T1000 (cell line): ENCODE results near the gene SAMD4A.

ENCODE experiments used
- DNase-seq: peaks from one replicate; lab custom pipeline; 2025; ENCODE audit warnings: mixed read lengths; lab: John Stamatoyannopoulos, UW

SAMD4A gene, protein sequence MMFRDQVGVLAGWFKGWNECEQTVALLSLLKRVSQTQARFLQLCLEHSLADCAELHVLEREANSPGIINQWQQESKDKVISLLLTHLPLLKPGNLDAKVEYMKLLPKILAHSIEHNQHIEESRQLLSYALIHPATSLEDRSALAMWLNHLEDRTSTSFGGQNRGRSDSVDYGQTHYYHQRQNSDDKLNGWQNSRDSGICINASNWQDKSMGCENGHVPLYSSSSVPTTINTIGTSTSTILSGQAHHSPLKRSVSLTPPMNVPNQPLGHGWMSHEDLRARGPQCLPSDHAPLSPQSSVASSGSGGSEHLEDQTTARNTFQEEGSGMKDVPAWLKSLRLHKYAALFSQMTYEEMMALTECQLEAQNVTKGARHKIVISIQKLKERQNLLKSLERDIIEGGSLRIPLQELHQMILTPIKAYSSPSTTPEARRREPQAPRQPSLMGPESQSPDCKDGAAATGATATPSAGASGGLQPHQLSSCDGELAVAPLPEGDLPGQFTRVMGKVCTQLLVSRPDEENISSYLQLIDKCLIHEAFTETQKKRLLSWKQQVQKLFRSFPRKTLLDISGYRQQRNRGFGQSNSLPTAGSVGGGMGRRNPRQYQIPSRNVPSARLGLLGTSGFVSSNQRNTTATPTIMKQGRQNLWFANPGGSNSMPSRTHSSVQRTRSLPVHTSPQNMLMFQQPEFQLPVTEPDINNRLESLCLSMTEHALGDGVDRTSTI

DNA sequence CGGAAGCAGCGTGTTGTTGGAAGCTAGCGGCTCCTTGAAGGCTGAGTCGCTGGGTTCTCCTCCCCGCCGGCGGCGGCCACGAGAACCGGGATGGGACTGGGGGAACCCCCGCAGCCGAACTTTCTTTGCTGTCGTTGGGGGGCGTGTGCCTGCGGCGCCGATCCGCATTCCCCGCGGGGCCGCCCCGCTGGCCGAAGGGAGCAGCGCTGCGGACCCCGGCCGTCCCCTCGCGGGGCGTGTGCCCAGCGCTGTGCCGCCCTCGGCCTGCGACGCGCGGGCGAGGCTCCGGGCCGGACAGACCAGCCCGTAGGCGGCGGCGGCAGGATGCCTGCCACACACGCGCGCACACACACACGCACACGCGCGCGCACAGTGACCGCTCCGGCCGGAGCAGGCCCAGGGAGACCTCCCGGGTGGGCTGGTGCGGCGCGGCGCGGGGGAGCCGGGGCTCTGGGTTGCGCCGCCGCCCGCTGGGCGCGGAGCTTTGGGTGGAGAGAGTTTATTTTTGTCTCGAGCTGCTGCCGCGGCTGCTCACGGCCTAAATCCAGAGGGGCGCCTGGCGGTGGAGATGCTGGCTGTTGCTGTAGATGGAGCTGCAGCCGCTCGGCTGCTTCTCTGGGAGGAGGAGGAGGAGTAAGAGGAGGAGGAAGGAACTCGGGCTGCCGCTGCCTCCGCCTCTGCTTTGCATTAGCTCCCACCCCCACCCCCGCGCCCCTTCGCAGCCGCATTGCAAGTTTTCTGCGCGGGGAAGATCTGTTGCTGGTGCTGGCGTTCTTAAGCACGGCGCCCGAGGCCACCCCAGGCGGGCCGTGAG is at the start of gene SAMD4A:
Gene SAMD4A, plus strand, starts transcription at position 719 of the 814 bp plus-strand sequence. CDS start 789 bp downstream, outside the sequence.
- peak; percentile 52 for DNase-seq

DNA sequence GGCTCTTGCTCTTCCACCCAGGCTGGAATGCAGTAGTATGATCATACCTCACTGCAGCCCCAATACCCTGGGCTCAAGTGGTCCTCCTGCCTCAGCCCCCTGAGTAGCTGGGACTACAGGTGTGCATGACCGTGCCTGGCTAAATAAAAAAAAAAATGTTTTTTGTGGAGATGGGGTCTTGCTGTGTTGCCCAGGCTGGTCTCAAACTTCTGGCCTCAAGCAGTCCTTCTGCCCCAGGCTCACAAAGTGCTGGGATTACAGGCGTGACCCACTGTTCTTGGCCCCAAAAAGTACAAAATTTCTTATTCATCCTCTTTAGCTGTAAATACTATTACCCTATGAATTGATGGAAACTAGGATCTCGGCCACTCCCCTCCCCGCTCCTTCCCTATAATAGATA is 42.5 kb upstream of the SAMD4A start:
- DNase-seq, result no peak

DNA sequence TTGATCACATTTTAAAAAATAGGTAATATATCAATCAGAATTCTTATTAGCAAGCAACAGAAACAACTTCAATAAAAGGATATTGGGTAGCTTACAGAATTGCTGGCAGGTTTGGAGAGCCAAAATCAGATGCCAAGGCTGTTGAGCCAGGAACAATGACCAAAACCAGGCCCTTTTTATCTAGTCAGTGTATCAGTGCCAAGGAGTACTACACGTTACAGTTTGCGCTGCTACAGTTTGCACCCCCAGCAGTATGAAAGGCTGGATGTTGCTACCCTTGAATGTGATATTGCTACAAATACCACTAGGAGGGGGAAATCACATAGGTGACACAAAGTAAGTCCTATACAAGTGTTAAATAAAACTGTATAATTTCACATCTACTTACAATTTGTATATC is 38.0 kb upstream of the SAMD4A start:
- DNase-seq, result no peak

DNA sequence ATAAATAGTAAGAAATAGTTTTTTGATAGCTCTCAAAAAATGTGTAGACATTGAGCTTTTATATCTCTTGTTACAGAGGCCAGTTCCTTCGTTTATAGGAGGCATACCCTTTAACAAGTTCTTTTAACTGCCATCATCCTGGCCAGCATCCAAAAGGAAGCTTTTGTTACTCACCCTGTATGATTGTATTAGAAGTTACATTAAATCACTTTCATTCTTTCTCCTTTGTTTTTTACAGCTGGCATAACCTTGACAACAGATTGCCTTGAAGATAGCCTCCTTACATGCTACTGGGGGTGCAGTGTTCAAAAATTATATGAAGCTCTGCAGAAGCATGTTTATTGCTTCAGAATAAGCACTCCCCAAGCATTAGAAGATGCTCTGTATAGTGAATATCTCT is 37.1 kb upstream of the SAMD4A start:
- DNase-seq, result no peak

DNA sequence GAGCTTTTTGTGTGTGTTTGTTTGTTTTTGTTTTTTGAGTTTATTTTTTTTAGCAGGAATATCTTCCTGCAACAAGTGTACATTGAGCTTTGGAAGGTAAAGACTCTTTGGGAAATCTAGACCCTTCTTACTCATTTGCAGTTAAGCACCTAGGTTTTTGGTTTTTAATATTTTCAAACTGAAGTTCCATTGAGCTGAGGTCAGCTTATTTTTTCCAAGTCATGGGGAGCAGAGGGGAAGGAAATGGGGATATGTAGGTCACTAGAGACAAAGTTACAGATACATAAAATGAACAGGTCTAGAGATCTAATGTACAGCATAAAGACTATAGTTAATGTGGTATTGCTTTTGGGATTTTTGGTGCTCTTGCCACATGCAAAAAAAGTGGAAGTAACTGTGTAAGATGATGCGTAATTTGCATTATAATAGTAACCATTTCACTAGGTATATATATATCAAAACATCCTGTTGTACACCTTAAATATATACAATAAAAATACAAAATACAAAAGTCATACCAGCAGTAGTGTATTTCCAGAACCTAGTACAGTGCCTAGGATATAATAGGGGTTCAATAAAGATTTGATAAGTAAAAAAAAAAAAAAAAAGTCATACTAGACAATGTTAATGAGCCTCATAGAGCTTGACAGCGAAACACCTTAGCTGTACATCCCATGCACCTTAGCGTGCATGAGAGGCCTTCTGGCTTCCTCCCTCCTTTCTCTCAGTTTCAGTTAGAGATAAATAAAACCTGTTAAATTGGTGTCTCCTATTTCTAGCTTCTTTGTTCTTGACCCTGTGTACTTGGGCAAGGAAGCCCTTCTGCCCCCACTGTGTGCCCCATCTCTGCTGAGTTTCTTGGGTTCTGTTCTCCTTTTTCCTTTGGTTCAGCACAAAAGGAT is 34.6 kb upstream of the SAMD4A start:
- DNase-seq, result no peak

DNA sequence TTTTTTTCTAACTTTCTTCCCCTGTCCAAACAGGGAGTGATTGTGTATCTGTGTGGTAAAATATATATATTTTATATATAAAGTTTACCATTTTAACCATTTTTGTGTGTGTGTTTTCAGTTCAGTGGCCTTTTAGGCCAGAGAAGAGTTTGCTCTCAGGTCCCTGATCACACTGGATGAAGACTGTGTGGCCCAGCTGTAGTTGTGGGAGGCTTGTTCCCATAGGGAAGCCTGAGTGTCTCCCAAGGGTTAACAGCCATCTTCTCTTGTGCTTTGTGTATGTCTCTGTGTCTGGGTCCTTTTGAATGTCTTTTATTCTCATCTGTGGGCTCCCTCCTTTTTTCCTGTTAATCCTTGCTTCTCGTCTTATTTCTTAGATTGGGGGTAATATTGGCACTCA is 33.8 kb upstream of the SAMD4A start:
- no peak for DNase-seq

DNA sequence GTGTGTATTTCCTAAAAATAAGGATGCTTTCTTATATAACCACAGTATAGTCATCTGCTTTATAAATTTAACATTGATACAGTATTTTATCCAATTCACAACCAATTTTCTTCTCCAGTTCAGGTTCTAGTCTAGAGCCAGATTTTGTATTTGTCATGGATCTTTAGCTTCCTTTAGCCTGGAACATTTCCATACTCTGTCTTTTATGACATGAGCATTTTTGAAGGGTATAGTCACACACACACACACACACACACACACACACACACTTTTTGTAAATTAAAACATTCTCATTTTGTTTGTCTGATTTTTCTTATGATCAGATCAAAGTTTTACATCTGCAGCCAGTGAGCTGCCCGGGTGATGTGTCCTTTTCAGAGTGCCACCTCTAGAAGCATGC is 31.8 kb upstream of the SAMD4A start:
- no peak for DNase-seq

DNA sequence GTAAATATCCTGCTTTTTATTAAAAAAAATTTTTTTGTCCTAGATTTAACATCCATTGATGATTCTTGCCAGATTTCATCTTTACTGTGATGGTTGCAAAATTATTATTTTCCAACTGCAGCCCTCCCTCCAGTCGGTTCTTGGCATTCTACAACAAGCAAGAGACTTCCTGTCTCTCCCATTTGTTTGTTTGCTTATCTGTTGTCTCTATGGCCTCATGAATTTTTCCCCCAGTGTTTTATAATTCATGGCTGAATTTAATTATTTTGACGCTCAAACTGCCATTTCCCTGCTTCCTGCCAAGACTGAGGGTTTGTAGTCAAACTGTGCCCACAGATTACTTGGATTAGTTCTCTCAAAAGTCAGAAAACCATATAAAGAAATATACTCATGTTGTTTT is 31.3 kb upstream of the SAMD4A start:
- DNase-seq, result no peak

DNA sequence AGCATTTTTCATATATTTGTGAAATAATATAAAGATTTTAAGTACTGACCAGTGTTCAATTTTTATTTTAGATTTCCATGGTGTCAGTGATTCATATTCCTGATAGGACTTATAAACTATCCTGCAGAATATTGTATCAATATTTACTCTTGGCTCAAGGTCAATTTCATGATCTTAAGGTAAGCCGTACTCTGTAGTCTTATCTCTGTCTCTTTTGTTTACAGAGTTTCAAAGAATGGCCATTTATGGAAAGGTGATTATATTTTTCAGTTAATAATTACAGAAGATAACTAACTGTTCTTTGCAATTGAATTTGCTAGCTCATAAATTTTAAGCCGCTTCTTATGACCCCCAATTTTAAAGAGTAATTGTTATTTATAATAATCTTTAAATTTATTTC is 29.3 kb upstream of the SAMD4A start:
- no peak for DNase-seq

DNA sequence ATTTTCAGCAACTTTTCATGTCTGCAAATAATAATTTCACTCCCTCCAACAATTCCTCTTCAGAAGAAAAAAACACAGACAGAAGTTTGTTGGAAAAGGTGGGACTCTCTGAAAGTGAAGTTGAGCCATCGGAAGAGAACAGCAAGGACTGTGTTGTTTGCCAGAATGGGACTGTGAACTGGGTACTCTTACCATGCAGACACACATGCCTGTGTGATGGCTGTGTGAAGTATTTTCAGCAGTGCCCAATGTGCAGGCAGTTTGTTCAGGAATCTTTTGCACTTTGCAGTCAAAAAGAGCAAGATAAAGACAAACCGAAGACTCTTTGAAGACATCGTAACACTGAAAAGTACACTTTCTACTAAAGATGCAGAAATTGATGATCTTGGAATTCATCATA is 28.9 kb upstream of the SAMD4A start:
- no peak for DNase-seq

DNA sequence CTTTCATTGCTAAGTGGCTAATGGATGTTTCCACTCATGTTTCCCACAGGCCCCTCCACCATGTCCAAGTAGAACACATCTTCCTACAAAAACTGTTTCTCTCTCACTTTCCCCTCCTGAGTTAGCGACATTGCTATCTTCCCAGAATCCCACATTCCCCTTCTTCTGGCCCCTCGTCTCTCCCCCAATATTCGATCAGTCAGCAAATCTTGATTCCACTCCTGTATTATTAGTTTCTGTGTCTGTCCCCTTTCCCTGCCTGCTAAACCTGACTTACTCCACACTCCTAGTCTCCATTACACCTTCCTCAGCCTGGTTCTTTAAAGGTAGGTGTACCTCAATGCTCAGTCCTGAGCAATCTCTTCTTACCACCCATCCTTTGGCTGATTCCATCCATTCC is 19.3 kb upstream of the SAMD4A start:
- no peak for DNase-seq

DNA sequence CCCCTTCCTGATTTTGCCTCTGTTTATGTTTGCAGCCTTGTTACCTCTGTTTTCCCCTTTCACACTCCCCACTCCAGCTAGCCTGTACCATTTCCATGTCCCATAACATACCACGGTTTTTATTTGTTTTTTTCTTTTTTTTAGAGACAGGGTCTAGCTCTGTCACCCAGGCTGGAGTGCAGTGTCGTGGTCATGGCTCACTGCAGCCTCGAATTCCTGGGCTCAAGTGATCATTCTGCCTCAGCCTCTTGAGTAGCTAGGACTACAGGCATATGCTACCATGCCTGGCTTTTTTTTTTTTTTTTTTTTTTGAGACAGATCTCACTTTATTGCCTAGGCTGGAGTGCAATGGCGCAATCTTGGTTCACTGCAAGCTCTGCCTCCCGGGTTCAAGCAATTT is 18.4 kb upstream of the SAMD4A start:
- no peak for DNase-seq

DNA sequence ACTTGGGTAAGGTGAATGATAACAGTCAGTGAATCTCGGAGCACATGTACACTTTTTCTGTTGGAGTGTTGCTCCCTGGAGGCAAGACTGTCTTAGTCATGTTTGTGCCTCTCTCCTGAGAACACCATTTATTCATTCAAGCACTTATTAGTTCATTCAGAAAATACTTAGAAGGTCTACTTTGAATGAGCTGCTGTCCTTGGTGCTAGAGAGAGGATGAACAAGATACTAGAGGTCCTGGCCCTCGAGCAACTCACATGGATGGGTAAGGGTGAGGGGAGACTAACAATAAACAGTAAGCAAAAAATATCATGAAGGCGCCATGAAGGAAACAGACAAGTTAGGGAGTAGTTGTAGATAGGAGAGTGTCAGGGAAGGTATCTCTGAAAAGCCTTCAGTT is 17.1 kb upstream of the SAMD4A start:
- no peak for DNase-seq

DNA sequence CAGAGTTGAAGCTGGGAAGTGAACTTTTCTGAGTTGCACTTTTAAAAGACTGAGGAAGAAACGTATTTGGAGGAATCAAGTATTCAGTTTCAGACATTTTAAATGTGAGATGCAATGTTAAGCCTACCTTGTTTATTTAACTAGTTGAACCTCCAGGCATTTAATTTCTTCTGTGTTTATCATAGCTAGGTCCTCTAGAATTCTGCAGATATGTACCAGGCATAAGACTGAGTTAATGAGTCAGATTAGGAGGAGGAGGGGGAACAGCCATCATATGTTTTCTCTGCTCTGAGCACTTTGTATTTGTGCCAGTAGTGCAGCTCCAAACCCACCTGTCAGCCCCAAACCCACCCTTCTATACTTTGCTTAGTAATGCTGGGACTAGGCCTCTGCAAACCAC is 16.4 kb upstream of the SAMD4A start:
- DNase-seq, result no peak

DNA sequence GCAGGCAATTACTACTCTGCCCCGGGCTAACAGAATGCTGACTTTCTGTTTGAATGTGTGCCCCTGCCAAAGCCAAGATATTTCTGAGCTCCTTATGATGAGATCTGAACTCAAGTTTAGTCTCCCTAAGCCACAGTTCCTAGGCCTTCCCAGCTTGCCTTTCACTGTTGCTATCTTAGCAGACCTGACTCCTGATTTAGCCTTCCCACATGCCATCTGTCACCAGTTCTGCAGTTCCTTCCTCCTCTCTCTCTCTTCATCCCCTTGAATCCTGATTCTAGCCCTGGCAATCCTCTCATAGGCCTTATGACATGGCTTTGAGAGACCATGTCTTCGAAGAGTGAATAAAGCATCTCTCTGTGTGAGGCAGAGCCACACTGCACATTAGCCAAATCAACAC is 12.5 kb upstream of the SAMD4A start:
- no peak for DNase-seq

DNA sequence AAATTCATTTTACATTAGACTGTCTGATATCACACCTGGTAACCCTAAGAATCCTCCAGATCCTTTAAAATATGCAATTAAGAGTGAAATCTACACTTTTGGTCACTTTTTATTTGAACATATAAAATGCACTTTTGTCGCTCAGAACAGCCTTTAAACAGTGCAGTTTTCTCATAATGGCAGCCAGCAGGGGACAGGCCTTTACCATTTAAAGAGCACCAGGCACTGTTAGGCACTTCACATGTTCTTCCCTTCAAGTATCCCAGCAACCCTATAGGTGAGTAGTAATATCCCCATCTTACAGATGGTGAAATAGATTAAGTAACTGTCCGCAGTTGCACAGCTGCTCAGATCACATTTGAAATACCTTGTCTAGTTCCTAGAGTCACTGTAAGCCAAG is 11.3 kb upstream of the SAMD4A start:
- DNase-seq, result no peak

DNA sequence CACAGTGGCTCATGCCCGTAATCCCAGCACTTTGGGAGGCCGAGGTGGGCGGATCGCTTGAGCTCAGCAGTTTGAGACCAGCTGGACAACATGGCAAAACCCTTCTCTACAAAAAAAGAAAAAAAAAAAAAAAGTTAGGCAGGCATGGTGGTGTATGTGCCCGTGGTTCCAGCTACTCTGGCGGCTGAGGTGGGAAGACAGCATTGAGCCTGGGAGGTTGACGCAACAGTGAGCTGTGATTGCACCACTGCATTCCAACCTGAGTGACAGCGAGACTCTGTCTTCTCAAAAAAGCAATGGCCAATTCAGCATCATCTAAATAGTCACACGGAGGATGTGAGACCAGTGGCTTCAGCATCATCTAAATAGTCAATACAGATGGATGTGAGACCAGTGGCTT is 10.4 kb upstream of the SAMD4A start:
- no peak for DNase-seq

DNA sequence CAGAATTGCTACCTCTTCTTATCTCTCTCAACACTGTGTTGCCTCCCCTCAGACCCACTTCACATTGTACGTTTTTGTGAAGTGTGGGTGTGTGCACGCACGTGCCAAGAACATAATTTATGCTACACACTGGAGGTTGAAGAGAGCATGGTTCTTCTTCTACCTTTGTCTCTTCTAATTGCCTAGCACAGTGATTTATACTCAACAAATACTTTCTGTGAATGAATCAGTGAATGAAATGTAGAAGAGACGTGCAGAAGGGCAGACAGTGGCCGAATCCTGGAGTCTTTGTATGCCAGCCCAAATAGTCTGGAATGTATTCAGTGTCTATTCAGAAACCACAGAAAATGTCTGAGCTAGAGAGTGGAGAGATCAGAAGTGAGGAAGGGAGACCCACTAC is 4.6 kb upstream of the SAMD4A start:
- DNase-seq, result no peak

DNA sequence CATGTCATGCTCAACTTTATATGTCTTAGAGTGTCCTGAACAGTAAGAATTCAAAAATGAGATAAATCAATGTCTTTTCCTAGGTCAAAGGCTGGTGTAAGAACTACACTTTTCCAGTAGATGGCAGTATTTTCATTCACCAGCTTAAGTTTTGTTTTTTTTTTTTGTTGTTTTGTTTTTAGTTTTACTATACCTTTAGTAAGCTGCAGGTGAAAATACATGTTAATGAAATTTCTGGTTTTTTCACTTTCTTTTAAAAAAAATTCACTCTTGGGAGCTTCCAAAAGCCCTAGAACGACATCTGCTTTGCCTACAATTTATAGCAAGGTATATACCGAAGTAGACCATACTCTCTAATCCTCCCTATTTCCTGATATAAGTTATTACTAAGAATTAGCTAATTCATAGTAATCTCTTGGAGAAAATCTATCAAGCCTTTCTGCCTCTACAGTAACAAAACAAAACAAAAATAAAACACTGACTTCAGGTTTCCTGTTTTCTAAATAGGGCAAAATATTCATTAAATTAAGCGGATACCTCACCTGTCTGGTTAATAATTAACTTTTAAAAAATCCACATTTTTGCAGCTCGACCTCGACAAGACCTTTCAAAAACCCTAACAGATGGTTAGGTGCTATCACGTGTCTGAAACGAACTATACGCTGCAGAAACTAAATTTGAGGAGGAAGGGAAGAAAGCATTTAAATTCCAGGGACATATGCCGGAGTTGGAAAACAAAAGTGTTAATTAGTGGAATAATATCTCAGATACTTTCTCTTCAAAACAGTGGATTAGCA is 2.7 kb upstream of the SAMD4A start:
- DNase-seq, result no peak

DNA sequence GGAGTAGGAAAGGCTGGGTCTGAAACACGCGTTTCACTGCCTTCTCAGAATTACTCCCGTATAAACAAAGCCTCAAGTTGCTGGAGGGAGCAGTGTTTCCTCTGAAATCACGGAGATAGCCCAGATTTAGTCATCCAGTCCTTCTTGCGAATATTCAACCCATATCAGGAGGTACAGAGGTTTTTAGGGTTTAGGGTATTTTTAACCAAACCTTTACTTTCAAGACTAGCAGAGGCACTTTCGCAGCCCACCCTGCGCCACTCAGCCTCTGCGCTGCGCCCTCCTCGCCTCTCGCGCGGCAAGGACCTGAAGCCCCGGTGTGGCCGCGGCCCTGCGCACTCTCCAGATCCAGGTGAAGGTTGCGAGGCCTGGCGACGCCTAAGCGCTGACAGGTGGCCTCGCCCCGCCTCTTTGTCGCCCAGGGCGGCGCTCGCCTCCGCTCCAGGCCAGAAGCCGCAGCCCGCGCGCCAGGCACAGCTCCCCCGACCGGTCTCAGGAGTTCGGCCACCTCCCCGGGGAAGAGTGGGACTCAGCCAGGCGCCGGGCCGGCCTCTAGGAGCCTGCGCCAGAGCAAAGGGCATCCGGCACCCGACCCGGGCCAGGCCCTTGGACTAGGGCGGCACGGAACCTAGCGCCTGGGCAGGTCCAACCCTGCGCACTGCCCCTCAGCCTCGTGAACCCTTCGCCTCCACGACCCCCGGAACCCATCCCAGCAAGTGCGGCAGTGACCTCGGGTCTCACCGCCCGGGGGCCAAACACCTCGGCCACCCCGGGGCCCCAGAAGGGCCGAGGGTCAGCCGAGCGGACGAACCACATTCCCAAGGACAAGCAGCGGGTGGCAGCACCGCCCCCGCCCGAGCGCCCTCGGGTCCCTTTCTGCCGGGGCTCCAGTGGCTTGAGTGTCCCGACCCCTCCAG is 1.8 kb upstream of the SAMD4A start:
- no peak for DNase-seq
